HG03097 (cell line): ENCODE results near the gene ZDHHC22.

Experiments used
- ATAC-seq: cut with Tn5 transposase; IDR thresholded peaks from one replicate; pipeline ENCODE4 v1.9.1; 2021; ENCODE audit not compliant: unreplicated experiment, low FRiP score

Gene ZDHHC22

DNA sequence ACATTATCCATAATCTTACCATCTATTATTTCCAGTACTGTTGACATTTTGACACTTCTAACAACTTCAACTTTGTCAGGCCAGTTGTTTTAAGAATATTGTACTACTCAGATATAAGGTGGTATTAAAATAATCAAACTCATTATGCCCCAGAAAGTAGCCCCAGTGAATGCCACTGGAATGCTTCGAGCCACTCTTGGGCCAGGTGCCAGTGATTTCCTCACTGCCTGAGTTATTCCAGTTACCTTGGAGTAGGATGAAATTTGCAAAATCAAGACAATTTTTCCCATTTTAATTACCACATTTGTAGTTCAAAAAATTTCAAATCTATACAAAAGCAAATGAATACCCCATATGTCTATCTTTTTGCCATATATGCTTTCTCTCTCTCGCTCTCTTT, 34.4 kb downstream of the ZDHHC22 start:
- ATAC-seq = no peak

DNA sequence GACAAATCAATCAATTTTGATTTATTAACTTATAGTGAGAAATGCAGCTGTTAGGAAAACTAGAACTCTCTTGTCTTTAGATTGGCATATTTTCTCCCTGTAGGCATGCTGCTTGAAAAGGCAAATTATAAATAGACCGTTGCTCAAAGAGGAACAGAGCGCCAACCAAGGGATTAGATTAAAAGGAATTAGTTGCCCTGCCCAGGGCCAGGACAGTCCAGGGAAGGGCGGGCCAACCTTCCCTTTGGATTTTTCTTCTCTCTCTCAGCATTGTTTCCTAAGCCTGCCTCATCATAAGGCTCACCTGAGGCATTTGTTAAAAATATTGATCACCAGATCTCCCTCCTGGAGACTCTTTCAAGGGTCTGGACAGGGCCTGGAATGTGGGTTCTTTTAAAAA, 34.9 kb downstream of the ZDHHC22 start:
- ATAC-seq = no peak

DNA sequence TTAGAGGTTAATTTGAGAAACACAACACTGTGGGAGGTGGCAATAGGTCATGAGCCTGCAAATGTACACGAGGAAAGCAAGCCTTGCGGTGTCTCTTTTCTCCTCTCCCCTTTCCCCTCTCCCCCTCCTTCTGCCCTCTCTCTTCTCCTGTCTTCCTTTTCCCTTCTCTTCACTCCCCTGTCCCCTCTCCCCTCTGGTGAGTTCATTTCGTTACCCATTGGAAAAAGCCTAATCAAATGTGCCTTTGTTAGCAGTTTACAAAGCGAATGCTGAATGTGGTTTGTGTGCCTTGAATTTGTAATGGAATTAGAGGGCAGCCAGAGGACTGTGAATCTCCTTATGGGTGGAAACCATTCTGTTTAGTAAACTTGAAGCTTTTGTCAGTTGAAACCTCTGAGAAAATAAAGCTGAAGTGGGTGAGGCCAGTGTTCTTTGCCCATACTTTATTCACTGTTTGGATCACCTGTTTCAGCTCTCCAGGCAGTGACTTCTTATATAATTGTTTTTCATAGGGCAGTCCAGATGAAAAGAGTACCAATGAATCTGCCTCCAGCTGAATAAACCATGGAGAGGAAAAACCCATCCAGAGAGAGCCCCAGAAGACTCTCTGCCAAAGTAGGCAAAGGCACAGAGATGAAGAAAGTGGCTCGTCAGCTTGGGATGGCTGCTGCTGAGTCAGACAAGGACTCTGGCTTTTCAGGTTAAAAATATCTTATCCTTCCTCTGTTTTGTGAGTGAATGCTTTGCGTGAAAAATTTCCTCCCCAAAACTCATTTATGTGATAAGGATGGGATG, 36.2 kb downstream of the ZDHHC22 start:
- ATAC-seq = no peak

DNA sequence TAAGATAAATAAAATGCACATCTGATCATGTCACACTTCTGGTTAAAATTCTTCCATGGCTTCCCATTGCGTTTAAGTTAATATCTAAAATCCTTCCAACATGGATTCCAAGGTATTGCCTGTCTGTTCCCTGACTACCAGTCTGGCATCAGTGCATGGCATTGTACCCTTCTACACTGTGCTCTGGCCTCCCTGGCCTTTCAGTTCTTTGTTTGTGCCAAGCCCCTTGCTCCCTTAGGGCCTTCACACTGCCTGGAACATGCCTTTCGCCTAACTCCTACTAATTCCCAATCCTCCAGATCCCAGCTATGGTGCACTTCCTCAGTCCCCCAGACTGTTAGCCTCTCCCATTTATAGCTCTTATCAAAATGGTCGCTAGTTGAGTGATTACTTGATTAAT, 37.2 kb downstream of the ZDHHC22 start:
- no peak for ATAC-seq

DNA sequence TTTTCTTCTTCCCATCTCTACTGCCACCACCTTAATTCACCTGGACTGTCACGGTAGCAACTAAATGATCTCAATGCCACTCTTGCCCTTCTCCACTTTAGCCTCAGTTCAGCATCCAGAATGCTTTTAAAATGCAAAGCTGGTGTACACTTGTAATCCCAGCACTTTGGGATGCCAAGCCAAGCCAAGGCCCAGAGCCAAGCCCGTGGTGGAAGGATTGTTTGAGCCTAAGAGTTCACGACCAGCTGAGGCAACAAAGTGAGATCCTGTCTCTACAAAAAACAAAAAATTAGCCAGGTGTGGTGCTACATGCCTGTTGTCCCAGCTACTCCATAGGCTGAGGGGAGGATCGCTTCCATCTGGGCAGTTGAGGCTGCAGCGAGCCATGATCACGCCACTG, 37.6 kb downstream of the ZDHHC22 start:
- ATAC-seq = no peak

DNA sequence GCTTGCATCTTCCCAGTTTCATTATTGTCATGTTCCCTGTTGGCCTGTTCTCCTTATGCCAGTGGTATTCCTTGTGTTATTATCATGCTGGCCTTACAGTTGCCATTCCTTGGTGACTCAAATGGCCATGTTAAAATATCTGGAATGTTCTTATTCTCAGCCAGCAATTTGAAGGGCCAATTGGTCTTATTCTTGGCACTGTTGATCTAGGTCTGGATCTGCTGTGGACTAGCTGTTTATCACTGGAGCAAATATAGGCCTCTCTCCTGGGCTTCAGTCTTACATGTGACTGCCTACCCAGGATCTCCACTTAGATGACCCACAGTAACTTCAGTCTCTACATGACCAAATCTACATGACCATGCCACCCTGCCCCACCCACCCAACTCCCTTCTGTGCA, 38.1 kb downstream of the ZDHHC22 start:
- no peak for ATAC-seq

DNA sequence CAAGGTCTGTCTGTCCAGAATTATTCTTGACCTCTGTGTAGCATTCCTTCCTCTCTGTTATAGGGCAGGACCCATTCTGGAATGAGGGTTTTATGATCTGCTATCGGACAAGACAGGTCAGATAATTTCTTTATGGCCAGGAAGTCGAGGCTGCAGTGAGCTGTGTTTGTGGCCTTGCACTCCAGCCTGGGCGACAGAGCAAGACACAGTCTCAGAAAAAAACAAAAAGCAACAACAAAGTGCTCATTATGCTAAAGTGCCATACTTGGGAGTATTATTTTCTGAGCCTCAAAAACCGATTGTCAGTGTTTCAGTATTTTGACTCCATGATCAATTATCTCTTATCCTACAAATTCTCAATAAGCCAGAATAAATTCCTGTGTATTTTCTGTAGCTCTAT, 39.4 kb downstream of the ZDHHC22 start:
- ATAC-seq = no peak

DNA sequence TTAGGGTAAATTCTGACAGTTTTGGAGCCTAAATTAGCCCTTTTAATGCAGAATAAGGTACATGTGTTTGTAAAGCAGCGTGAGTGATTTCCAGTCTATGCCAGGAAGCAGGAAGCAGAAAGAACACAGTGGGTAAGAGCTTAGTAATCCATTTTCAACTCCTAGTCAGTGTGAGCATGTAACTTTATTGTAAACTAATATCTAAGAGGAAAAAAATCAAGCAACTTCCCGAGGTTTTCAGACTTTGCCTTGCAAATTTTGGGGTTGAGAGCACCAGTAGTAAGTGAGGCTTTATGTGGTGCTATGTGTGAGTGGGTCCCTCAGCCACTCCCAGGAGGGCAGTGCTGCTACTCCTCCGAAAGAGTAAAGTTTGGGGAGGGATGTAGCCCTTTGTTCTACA, 40.6 kb downstream of the ZDHHC22 start:
- no peak for ATAC-seq

DNA sequence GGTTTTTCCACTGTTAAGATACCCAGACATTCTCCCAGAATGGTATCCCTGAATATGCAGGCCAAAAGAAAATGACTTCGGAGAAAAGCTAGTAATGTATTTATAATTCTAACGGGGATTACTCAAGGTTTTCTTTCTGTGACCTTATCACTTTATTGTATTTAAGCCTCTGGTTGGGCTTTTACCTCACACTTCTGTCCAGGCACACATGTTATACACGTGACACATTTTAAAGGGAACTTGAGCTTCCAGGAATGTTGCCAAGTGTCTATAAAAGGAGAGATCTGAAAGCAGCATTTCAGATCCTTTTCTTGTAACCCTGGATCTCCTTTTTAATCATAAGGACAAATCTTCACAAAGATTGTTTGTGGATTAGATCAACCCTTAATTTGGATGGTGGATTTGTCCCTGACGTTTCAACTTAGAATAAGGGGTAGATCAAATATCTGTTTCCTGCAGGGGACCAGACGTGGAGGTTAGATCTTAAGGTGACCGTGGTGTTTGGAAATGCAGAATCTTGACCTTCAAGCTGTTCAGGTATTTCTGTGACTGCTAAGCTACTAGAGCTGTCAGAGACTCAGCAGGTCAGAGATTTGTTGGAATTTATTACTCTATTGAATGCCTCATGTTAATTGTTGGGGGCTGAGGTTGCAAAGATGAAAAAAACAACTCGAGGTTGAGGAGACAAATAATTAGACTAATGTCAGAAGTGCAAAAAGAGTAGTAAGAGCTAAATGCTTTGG, 42.0 kb downstream of the ZDHHC22 start:
- no peak for ATAC-seq

DNA sequence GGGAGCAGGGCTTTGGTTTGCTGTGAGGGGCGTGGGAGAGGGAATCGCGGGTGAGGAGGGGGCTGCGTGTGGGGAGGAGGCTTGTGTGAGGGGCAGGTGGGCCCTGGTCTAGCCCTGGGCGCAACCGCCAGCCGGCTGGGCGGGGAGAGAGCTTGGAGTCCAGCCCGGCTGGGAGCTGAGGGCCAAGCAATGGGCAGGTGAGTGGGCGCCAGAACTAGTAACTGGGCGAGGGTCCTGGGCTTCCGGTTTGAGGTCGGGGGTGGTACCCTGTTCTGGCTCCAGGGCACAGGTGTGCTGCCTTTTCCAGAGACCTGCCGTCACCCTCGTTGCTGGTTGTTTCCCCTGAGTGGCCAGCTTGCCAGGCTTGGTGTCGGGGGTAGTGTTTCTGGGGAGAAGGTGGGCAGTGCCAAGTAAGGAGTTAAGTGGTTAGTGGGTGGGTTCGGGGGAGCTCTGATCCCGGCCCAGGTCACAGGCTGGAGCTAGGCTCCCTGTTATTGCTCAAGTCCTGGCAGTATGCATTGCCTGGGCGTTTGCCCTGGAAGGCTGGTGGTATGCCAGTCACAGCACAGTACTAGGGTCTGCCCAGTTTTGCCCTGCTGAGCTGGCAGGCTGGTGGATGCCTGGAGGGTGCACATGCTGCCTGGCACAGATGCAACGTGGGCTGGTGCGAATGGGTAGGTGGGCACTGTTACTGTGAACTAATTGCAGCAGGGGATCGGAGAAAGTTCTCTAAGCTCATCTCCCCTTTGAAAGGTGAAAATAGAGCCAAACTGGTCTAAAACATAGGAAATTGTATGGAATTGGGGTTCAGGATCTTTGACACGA, 42.9 kb downstream of the ZDHHC22 start:
- no peak for ATAC-seq

DNA sequence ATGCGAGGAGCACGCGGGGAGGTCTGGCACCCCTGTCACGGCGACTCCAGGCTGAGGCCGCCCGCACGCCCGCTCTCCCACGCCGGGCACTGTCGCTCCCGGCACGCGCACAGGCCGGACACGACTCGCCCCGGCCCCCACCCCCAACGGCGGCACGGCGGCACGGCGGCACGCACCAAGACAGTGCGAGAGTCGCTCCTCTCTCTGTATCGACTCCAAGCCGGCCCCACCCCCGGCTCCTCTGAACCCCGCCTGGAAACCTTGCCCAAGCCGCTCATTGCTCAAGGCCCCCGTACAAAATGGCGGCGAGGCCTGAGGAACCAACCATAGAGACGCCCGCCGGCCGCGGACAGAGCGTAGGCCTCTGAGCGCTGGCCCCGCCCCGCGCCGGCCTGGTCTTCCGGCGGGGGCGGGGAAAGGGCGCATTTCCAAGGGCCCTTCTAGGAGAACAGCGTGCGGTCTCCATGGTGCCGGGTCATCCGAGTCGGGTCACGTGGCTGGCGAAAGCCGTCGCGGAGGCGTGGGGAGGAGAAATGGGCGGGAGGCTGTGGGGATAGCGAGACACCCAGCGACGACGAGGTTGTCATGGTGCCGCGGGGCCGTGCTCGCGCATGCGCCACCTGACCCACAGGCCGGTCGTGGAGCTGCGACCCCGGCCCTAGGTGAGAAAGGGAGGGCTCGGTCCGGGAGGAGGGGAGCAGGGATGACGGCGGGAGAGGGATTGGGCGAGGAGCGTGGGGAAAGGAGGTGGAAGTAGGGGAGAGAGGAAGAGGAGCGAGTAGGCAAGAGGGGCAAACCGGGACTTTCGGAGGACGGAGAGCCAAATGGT, 43.7 kb downstream of the ZDHHC22 start, which contains the start of gene CIPC:
CIPC (plus strand) TSS at position 559 of the 829 bp plus-strand sequence. CDS start 7,451 bp downstream, outside the sequence.
- ATAC-seq = peak; percentile 85

DNA sequence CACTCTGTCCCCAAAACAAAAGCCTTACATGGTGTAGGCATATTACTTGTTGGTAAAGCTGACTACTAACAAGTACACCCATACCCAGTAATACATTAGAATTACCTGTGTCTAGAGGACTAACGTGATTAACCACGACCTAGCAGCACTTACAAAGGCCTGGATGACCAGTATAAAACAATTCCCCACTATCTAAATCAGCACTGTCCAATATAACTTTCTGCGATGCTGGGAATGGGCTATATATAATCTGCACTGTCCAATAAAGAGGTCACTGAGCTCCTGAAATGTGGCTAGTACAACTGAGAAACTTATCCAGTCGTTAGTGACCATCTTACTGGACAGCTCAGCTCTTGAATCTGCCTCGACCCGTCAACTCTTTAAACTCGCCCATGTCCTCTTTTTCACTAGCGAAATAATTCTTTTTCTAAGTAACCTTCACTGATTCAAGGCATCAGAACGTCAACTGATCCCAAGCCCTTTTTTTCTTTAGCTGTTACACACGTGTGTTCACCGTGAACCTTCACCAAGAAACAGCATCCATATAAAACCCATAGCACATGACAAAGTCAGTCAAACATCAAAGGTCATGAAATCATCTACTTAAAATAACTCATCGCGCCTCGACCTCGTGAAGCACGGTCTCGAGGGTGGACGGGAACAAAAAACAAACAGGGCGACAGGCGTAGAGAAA, 44.4 kb downstream of the ZDHHC22 start:
- ATAC-seq = no peak

DNA sequence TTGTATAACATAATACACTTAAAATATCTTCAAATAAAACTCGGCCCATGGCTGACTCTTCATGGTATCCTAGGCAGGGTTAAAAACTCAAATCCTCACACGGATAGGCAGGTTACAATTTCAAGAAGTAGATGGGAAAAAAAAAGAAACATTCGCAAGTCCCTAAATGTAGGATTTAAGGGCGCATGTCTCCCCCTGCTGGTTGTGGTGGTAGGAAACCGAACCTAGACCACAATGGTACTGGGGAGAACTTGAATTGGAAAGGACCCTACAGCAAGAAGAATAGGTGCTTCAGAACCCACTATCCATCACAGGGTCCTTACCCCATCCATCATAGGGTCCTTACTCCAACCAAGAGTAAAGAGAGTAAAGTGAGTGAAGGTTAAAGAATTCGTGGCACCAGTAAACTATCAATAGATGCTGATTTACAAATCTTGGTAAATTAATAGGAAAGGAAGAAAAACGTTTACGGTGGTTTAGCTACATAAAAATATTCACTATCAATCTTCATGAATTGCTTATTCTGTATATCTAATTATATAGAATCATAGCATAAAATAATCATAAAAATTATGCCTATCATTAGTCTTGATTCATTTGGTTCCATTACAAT, 46.8 kb downstream of the ZDHHC22 start:
- no peak for ATAC-seq

DNA sequence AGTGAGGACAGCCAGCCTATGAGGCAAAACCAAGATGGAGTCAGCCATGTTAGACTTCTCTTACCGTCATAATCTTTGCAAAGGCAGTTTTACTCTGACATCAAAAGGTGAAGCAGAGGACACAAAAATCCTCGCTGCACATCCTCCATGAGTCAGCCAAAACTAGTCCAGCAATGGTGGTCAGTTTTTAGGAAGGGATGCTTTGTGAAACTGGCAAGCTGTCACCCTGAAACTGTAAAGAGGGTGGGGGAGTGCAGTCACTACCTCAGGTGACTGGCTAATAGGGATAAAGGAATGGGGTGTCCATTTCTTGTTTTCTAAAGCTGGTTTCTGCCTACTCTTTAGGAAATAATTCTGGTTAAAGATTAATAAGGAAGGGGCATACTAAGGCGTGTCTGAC, 48.9 kb downstream of the ZDHHC22 start:
- no peak for ATAC-seq

DNA sequence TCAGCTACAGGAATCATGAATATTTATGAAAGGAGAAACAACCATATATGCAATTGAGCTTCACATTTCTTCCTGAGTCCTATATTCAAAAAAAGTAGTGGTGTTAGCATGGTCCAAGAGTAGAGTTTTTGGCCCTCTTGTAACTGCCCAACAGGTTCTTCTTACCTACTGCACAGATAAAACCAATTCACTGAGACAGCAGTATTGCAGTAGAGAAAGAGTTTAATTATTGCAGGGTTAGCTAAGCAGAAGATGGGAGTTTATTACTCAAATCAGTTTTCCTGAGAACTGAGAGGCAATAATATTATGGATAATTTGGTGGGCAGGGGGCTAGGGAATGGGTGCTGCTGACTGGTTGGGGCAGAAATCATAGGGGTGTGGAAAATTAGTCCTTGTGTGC, 50.1 kb downstream of the ZDHHC22 start:
- no peak for ATAC-seq

DNA sequence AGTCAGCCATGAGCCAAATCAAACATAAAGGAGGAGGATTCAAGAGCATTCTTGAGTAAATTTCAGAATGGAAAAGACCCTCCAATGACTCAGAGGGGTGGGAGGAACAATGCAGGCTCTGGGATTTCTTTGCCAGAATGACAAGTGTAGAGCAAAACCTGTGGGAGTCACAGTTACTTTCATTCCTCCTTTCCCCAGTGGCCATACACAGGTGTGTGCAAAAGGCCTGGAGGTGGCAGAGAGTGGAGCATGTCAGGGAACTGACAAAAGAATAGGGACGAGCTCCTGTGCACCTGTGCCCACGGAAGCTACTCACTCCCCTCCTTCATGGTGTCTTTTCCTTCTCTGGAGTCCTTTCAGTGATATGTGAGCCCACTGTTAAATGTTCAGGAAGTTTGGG, 52.9 kb downstream of the ZDHHC22 start:
- no peak for ATAC-seq

DNA sequence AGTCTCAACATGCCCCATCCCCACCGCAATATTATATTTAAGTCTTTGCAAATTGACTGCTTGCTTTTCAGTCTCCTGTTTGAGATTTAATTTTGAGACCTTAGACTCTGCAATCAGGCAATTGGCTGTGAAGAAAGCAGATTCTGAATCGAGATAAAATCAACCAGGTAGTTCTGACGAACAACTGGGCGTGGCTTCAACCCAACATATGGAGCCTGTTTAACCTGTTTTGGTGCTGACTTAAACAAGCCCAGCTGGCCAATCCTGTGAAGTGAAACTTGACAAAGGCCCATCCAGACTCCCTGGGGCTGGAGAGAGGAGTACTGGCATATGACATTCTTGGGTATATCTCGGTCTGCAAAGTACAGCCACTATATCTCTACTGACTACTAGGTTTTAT, 53.4 kb downstream of the ZDHHC22 start:
- ATAC-seq = no peak

DNA sequence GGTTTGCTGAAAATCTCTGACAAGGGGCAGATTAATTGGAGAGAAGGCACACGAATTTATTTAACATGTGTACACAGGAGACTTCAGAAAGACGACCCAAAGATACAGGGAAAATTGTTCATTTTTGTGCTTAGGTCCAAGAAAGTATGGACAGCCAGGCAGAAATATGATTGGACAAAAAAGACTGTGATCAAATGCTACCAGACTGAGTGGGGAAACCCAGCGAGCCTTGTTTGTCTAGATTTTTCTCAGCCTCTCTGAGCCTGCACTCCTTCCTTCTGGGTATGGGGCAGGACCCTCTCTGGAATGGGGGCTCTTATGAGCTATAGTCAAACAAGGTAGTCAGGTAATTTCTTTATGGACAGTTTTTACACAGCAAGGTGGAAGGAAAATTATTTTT, 54.0 kb downstream of the ZDHHC22 start:
- ATAC-seq = no peak

DNA sequence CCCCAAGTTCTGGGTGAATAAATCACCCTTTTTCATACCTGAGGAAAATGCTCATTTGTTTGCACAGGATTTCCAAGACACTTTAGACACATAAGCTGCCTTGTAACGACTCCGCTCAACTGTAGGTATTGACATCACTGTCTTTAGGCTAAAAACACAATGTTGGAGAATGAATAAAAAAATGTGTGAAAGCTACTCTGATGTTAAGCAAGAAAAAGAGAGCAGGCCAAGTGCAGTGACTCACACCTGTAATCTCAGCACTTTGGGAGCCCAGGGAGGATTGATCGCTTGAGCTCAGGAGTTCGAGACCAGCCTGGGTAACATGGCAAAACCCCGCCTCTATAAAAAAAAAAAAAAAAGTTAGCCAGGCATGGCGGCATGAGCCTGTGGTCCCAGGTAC, 54.6 kb downstream of the ZDHHC22 start:
- ATAC-seq = no peak
